ENCODE results near the gene PTPRN2.

Gene PTPRN2

GRCh38 chr7:157879391-157879790, 708.2 kb downstream of the PTPRN2 start:
- DNase-seq (ENCODE audit: low read depth), result no peak

- no peak for DNase-seq (ENCODE audit: low read depth)
Measured at GRCh38 chr7:157877298-157878090, 710.1 kb downstream of the PTPRN2 start.

DNA sequence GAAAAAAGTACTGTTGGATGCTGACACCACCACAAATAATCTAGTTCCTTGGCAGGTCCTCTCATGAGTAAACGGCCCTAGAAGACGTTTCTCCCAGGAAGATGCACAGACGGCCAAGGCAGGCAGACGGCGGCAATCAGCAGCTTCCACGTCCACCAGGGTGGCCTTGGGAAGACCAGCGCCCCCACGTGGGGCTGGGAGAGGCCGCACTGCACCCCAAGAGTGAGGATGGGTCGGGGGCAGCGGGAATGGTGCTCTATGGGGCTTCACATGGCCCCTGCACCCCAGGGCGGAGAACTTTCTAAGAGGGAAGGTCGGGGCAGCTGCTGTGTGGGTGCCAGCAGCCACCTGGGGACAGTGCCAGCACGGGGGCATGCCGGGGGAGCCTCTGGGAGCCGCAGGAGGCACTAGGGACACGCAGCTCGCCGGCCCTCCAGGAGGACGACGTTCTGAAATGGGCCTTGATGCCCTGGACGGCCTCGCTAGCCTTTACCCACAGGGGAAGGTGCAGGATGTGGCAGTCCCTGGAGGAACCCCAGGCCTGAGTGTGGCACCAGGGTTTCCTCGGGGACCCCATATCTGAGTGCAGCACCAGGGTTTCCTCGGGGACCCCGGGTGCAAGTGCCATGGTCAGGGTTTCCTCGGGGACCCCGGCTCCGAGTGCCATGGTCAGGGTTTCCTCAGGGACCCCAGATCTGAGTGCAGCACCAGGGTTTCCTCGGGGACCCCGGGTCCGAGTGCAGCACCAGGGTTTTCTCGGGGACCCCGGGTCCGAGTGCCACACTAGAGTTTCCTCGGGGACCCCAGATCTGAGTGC, 710.9 kb downstream of the PTPRN2 start:
- DNase-seq (ENCODE audit: low read depth), result no peak

DNA sequence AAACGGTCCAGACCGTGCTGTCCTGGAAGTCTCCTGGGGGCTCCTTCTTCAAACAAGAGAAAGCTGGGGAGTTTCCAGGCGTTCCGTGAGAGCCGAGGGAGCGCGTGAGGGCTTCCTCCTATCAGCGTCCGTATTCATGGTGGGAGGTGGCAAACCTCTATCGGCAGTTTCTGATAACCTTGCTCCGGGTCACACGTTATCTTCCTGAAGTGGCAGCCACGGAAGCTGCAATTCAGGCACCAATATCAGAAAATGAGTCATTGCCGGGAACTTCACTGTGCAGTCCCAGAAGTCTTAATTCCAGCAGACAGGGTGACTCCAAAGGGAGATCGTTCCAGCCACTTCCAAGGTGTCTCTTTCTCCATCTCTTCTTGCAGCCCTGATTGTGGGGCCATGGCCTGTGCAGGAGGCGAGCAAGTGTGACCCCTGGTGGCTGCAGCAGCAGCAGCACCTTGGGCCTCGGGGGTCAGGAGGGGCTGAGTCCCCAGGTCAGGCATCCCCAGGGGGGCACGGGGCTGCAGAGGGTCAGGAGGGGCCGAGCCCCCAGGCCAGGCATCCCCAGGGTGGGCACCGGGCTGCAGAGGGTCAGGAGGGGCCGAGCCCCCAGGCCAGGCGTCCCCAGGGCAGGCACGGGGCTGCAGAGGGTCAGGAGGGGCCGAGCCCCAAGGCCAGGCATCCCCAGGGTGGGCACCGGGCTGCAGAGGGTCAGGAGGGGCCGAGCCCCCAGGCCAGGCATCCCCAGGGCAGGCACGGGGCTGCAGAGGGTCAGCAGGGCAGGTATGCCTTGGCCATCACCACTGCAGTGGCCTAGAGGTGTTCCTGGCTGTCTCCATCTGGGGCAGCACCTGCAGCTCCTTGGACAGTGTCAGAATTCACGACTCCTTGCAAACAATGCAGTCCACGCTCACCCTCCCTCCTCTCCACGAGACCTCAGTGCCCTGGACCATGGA, 712.1 kb downstream of the PTPRN2 start:
- no peak for DNase-seq (ENCODE audit: low read depth)

DNA sequence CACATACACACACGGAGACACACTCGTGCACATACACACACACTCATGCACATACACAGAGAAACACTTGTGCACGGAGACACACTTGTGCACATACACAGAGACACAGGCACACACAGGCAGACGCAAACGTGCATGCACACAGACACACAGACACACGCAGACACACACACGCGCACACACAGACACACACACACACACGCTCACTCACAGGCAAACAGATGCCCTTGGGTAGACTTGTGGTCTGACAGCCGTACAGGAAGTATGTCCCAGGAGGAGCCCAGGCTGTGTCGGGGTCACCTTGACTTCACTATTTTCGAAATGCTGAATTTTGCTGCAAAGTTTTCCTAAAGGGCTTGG, 712.8 kb downstream of the PTPRN2 start:
- no peak for DNase-seq (ENCODE audit: low read depth)

DNA sequence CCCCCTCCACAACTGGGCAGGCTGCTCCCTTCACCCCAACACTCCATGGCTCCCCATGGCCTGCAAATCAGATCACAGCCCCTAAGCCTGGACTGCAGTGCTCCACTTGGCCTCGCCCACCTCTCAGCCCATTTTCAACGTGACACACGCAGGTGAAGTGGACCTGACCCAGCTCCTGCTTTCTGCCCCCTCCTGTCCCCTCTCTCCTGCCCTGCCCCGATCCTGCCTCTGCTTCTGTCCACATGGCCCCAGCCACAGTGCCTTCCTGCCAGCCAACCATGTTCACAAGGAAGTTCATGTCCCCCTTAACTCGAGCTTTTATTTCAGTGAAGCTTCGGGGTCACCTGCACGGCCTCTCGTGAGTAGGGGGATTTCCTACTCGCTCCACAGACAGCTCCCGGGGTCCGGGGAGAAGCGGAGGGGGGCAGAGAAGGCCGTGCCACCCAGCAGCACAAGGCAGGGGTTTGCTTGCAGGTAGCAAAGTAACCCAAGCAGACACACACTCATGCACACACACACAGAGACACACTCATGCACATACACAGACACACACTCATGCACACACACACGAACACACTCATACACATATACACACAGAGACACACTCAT, 713.3 kb downstream of the PTPRN2 start:
- DNase-seq (ENCODE audit: low read depth), result no peak

GRCh38 chr7:157873664-157874063, 714.0 kb downstream of the PTPRN2 start:
- DNase-seq (ENCODE audit: low read depth), result no peak

GRCh38 chr7:157873181-157873580, 714.4 kb downstream of the PTPRN2 start:
- no peak for DNase-seq (ENCODE audit: low read depth)

- DNase-seq (ENCODE audit: low read depth), result no peak
Measured at GRCh38 chr7:157872447-157872846, 715.2 kb downstream of the PTPRN2 start.

GRCh38 chr7:157871681-157872080, 715.9 kb downstream of the PTPRN2 start:
- no peak for DNase-seq (ENCODE audit: low read depth)

GRCh38 chr7:157870644-157871290, 716.9 kb downstream of the PTPRN2 start:
- DNase-seq (ENCODE audit: low read depth), result no peak

GRCh38 chr7:157869793-157870192, 717.8 kb downstream of the PTPRN2 start:
- DNase-seq (ENCODE audit: low read depth), result no peak

GRCh38 chr7:157867685-157868305, 719.8 kb downstream of the PTPRN2 start:
- DNase-seq (ENCODE audit: low read depth), result no peak

- no peak for DNase-seq (ENCODE audit: low read depth)
Measured at GRCh38 chr7:157866336-157866924, 721.2 kb downstream of the PTPRN2 start.

DNA sequence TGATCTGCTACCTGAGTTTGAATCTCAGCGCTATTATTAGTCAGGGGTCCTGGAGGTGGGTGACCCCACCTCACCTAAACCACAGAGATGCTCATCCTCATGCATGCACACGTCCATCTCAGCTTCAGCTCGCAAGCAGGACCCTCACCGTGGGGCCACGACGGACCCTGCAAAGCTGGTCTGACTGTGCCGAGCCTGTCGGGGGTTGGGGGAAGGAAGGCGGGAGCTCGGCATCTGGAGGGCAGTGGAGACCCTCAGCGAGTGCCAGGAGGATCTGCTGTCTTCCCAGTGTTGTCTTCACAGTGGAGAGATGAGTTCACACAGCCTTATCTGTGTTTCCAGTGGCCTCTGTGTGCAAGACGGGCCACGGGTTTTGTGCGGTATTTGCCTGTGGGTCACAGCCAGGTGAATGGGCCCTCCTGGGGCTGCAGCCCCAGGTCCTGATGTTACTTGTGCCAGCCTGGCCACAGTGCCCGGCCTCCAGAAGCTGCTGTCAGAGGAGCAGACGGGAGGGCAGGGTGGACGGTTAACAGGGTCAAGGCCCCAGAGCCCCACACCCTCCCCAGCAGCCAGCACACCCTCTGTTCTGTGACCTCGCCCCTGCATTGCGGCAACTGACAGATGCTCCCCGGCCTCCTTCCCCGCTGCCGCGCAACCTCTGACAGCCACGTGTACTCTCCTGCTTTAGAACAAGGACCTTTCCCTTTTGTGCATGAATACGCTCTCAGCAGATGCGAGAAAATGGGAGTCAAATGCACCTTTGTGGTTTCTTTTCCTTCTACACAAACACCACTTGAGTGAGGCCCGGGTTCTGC, 722.1 kb downstream of the PTPRN2 start:
- DNase-seq (ENCODE audit: low read depth), result no peak

- no peak for DNase-seq (ENCODE audit: low read depth)
Measured at GRCh38 chr7:157864911-157865310, 722.7 kb downstream of the PTPRN2 start.

DNA sequence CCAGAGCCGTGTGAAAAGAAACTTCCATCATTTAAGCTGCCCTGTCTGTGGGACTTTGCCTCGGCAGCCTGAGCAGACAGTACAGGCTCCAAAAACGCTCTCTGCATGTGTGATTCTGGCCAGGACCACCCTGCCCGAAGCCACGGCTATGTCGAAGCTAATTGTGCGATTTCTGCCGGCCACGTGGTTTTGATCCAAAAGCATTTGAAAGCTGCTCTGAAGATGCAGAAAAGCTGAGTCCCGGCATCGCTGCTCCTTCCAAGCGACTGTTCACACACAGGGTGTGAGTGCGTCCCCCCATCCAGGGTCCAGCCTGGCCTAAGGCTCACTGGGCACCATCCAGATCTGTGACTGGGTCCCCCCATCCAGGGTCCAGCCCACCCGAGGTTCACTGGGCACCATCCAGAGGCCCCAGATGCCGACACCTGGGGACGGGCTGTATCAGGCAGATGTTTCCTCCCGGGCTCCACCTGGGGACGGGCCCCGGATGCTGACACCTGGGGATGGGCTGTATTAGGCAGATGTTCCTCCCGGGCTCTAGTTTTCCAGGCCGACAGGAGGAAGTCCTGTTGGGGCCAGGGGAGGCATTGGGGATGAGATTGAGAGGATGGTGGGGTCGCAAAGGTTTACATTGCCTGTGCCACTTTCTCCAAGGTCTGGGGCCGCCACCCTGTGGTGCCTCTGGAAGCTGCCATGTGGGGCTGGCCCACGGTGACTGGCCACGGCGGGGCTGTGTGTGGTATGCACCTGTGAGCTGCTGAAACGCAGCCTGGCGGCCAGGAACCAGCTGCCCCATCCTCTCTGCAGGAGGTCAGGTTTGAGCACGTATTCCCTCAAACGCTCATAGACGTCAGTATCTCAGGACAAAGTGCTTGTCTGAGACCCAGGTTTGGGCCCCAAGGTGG, 723.5 kb downstream of the PTPRN2 start:
- no peak for DNase-seq (ENCODE audit: low read depth)

- DNase-seq (ENCODE audit: low read depth), result no peak
Measured at GRCh38 chr7:157863176-157863575, 724.4 kb downstream of the PTPRN2 start.

- no peak for DNase-seq (ENCODE audit: low read depth)
Measured at GRCh38 chr7:157862731-157863130, 724.9 kb downstream of the PTPRN2 start.
